Effector memory CD4-positive, alpha-beta T cell (primary cell): ENCODE results near the gene HDGF.

ENCODE experiments used
- DNase-seq, 3 donors: peaks; one replicate each; pipeline ENCODE4 v3.0.0-alpha.2; 2020
- H3K27ac ChIP-seq: 2 replicates; pipeline ENCODE4 v1.7.0; 2013; ENCODE audit warnings: mild to moderate bottlenecking, low read length, moderate library complexity; ENCODE audit not compliant: insufficient read depth, poor library complexity, severe bottlenecking
- H3K27me3 ChIP-seq: replicated peaks from 2 replicates; pipeline ENCODE4 v1.7.0; 2013; ENCODE audit warnings: mild to moderate bottlenecking, low read length; ENCODE audit not compliant: insufficient read depth, control insufficient read depth, poor library complexity, severe bottlenecking
- H3K36me3 ChIP-seq: 2 replicates; pipeline ENCODE4 v1.7.0; 2013; ENCODE audit warnings: mild to moderate bottlenecking, low read length, moderate library complexity; ENCODE audit not compliant: control insufficient read depth, insufficient read depth
- H3K4me1 ChIP-seq: 2 replicates; pipeline ENCODE4 v1.7.0; 2013; ENCODE audit warnings: low read length, mild to moderate bottlenecking; ENCODE audit not compliant: control insufficient read depth, insufficient read depth, poor library complexity, severe bottlenecking
- H3K4me3 ChIP-seq: 2 replicates; pipeline ENCODE4 v1.7.0; 2013; ENCODE audit warnings: low read length, low read depth, mild to moderate bottlenecking; ENCODE audit not compliant: insufficient read depth, poor library complexity, severe bottlenecking
- H3K9me3 ChIP-seq: 2 replicates; pipeline ENCODE4 v1.7.0; 2013; ENCODE audit warnings: mild to moderate bottlenecking, low read length, moderate library complexity; ENCODE audit not compliant: control insufficient read depth

Gene HDGF

GRCh38 chr1:156747742-156748669 lies 3.5 kb downstream of the HDGF start:
- Histone ChIP-seq H3K36me3 (peaks cover 23% of the 10 kb centered on the region), H3K4me1 (peaks cover 54% of the 10 kb centered on the region), H3K9me3 (no peaks in the 10 kb centered on the region), H3K27ac (peak overlapping the region; percentile 77), H3K4me3 (peak overlapping the region; percentile 95), H3K27me3 (no peaks in the 10 kb centered on the region)
- peak in 1 of 3 donors; percentile 36 for DNase-seq

GRCh38 chr1:156746728-156747631 lies 4.5 kb downstream of the HDGF start:
- Histone ChIP-seq H3K27me3 (no peaks in the 10 kb centered on the region), H3K4me1 (peaks cover 44% of the 10 kb centered on the region), H3K9me3 (no peaks in the 10 kb centered on the region), H3K36me3 (peaks cover 31% of the 10 kb centered on the region), H3K4me3 (peak overlapping the region; percentile 95), H3K27ac (peak overlapping the region; percentile 80)
- DNase-seq, result peak; percentile 56 to 63 (median 59)

- Histone ChIP-seq H3K9me3 (no peaks in the 10 kb centered on the region), H3K4me3 (no peak overlapping the region), H3K36me3 (peaks cover 31% of the 10 kb centered on the region), H3K27me3 (no peaks in the 10 kb centered on the region), H3K27ac (peak overlapping the region; percentile 80), H3K4me1 (peaks cover 49% of the 10 kb centered on the region)
- no peak for DNase-seq
Observed at GRCh38 chr1:156746406-156746727, 5.1 kb downstream of the HDGF start.

GRCh38 chr1:156745881-156746280 lies 5.6 kb downstream of the HDGF start:
- H3K36me3 ChIP-seq, result peaks cover 31% of the 10 kb centered on the region
- no peak overlapping the region for H3K4me3 ChIP-seq
- H3K27ac ChIP-seq, result peak overlapping the region; percentile 80
- H3K4me1 ChIP-seq, result peaks cover 50% of the 10 kb centered on the region
- H3K27me3 ChIP-seq, result no peaks in the 10 kb centered on the region
- no peak for DNase-seq
- no peaks in the 10 kb centered on the region for H3K9me3 ChIP-seq

GRCh38 chr1:156744786-156745419 lies 6.6 kb downstream of the HDGF start:
- Histone ChIP-seq H3K36me3 (peaks cover 31% of the 10 kb centered on the region), H3K27me3 (no peaks in the 10 kb centered on the region), H3K4me3 (no peak overlapping the region), H3K9me3 (no peaks in the 10 kb centered on the region), H3K4me1 (peaks cover 52% of the 10 kb centered on the region), H3K27ac (peak overlapping the region; percentile 28)
- no peak for DNase-seq

- Histone ChIP-seq H3K36me3 (peaks cover 31% of the 10 kb centered on the region), H3K9me3 (no peaks in the 10 kb centered on the region), H3K27me3 (no peaks in the 10 kb centered on the region), H3K4me3 (no peak overlapping the region), H3K4me1 (peaks cover 48% of the 10 kb centered on the region), H3K27ac (no peak overlapping the region)
- DNase-seq, result no peak
Observed at GRCh38 chr1:156744344-156744743, 7.1 kb downstream of the HDGF start.

GRCh38 chr1:156743367-156744302 lies 7.8 kb downstream of the HDGF start:
- Histone ChIP-seq H3K4me1 (peaks cover 41% of the 10 kb centered on the region), H3K9me3 (no peaks in the 10 kb centered on the region), H3K27me3 (no peaks in the 10 kb centered on the region), H3K36me3 (peaks cover 31% of the 10 kb centered on the region), H3K27ac (no peak overlapping the region), H3K4me3 (no peak overlapping the region)
- DNase-seq, result no peak

GRCh38 chr1:156742801-156743200 lies 8.7 kb downstream of the HDGF start:
- Histone ChIP-seq H3K4me1 (peaks cover 33% of the 10 kb centered on the region), H3K4me3 (no peak overlapping the region), H3K36me3 (peaks cover 32% of the 10 kb centered on the region), H3K27ac (no peak overlapping the region), H3K9me3 (no peaks in the 10 kb centered on the region), H3K27me3 (no peaks in the 10 kb centered on the region)
- no peak for DNase-seq

GRCh38 chr1:156742017-156742416 lies 9.5 kb downstream of the HDGF start:
- Histone ChIP-seq H3K4me3 (no peak overlapping the region), H3K36me3 (peaks cover 40% of the 10 kb centered on the region), H3K27ac (peak overlapping the region; percentile 74)

More at GRCh38 chr1:156742017-156742416, 9.5 kb downstream of the HDGF start:
- no peak for DNase-seq
- Histone ChIP-seq H3K27me3 (no peaks in the 10 kb centered on the region), H3K4me1 (peaks cover 26% of the 10 kb centered on the region), H3K9me3 (no peaks in the 10 kb centered on the region)
